Neural progenitor cell (in vitro differentiated cells): ENCODE results near the gene ZNF277. TPM values are rescaled to one million over a fixed set of nuclear protein-coding genes. Genes with fewer than 3 reads are reported as not detected.
A peak's percentile ranks its signal among the peaks of the same experiment; 100 is the strongest.
"Not testable (repeated sequence)": the region's sequence is repeated elsewhere in the genome, so short reads cannot be mapped to it uniquely, and the experiment has no call there.

Source experiments
- DNase-seq: peaks from one replicate; pipeline ENCODE4 v3.0.0-alpha.2; 2016; ENCODE audit warnings: low spot score
- H2AFZ ChIP-seq: fragments of 200-600 bp; sonication (generic); replicated peaks from 2 replicates; pipeline ENCODE4 v1.6.1; 2016; ENCODE audit warnings: antibody characterized with exemption
- H3F3A ChIP-seq: fragments of 200-600 bp; sonication (generic); 2 replicates; pipeline ENCODE4 v1.6.1; 2016; ENCODE audit warnings: antibody characterized with exemption, low read depth
- H3K27ac ChIP-seq: fragments of 200-600 bp; sonication (generic); 2 replicates; pipeline ENCODE4 v1.5.1; 2016; ENCODE audit warnings: mild to moderate bottlenecking
- H3K27me3 ChIP-seq: fragments of 200-600 bp; sonication (generic); 2 replicates; pipeline ENCODE4 v1.6.1; 2016; ENCODE audit warnings: mild to moderate bottlenecking, moderate library complexity
- H3K36me3 ChIP-seq: fragments of 200-600 bp; sonication (generic); 2 replicates; pipeline ENCODE4 v1.5.1; 2016
- H3K4me1 ChIP-seq: fragments of 200-600 bp; sonication (generic); 2 replicates; pipeline ENCODE4 v1.6.1; 2016; ENCODE audit warnings: mixed run types
- H3K4me2 ChIP-seq: fragments of 200-600 bp; sonication (generic); 2 replicates; pipeline ENCODE4 v1.6.1; 2016
- H3K4me3 ChIP-seq: fragments of 200-600 bp; sonication (generic); 2 replicates; pipeline ENCODE4 v1.5.1; 2016
- H3K79me2 ChIP-seq: fragments of 200-600 bp; sonication (generic); 2 replicates; pipeline ENCODE4 v1.6.1; 2016; ENCODE audit warnings: low read depth
- H3K9ac ChIP-seq: fragments of 200-600 bp; sonication (generic); 2 replicates; pipeline ENCODE4 v1.6.1; 2016
- H3K9me3 ChIP-seq: fragments of 200-600 bp; sonication (generic); 2 replicates; pipeline ENCODE4 v1.5.1; 2016; ENCODE audit warnings: low read depth
- H4K20me1 ChIP-seq: fragments of 200-600 bp; sonication (generic); 2 replicates; pipeline ENCODE4 v1.6.1; 2016; ENCODE audit warnings: low read depth
- H3K27ac Mint-ChIP-seq: 3 replicates; pipeline ENCODE4 v1.8.0; 2021; ENCODE audit warnings: mixed read lengths
- H3K27me3 Mint-ChIP-seq: 2 replicates; pipeline ENCODE4 v1.8.0; 2022; ENCODE audit warnings: low read depth, mild to moderate bottlenecking, inconsistent platforms, moderate library complexity, mixed read lengths; ENCODE audit not compliant: insufficient read depth
- H3K36me3 Mint-ChIP-seq: 3 replicates; pipeline ENCODE4 v1.8.0; 2021; ENCODE audit warnings: mixed read lengths
- H3K4me1 Mint-ChIP-seq: 3 replicates; pipeline ENCODE4 v1.8.0; 2021; ENCODE audit warnings: mixed read lengths
- H3K4me3 Mint-ChIP-seq: 3 replicates; pipeline ENCODE4 v1.8.0; 2021; ENCODE audit warnings: mild to moderate bottlenecking, moderate library complexity, mixed read lengths
- H3K9me3 Mint-ChIP-seq: 3 replicates; pipeline ENCODE4 v1.8.0; 2020; ENCODE audit warnings: mixed read lengths
- EZH2 ChIP-seq: fragments of 200-600 bp; sonication (generic); IDR thresholded peaks from 2 replicates; pipeline ENCODE4 v1.6.1; 2017; ENCODE audit warnings: antibody characterized with exemption, mild to moderate bottlenecking, moderate library complexity
- EZH2phosphoT487 ChIP-seq: fragments of 200-600 bp; sonication (generic); IDR thresholded peaks from 2 replicates; pipeline ENCODE4 v1.6.1; 2017; ENCODE audit warnings: antibody characterized with exemption
- total RNA-seq: library from RNA; depleted of rRNA; stranded (reverse); fragments of >200 nt; gene quantifications from 2 replicates; pipeline ENCODE4 v1.2.3, GENCODE V29; 2015; ENCODE audit warnings: low replicate concordance
- TF ChIP-seq, protein P1 (sequence below): fragments of 200-600 bp; sonication (generic); IDR thresholded peaks from 2 replicates; pipeline ENCODE4 v1.5.1; 2017; ENCODE audit warnings: antibody characterized with exemption, mild to moderate bottlenecking

The ZNF277 gene
- total RNA-seq, 1 donor from 2014 or later = 55.5 TPM

DNA sequence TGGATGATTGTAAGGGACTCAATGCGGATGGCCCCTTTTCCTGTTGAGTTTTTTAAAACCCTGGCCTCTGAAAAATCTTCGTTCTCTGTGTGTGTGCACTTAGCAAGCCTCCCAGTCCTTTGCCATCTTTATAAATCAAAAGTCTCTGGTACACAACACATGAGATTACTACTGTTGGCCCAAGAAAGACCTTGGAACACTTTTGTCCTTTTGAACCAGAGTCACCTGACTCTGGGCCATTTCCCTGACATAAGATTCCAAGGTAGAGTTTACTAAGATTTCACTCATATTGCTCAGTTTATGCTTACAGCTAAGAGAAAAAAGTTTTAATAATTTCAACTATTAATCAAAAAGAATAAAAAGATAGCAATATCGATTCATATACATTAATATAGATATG, 179.0 kb downstream of the ZNF277 start:
- Histone ChIP-seq H3K4me2 (no peak overlapping the region), H3K4me3 (no peak overlapping the region), H3K79me2 (no peaks in the 10 kb centered on the region), H3K9ac (no peak overlapping the region), H3K27me3 (no peaks in the 10 kb centered on the region), H3K36me3 (no peaks in the 10 kb centered on the region), H2AFZ (no peak overlapping the region), H3K27ac (no peak overlapping the region), H3K4me1 (no peaks in the 10 kb centered on the region), H3F3A (peaks cover 4% of the 10 kb centered on the region), H3K9me3 (no peaks in the 10 kb centered on the region), H4K20me1 (no peaks in the 10 kb centered on the region)
- peaks cover 2% of the 10 kb centered on the region for H3K27me3 Mint-ChIP-seq
- H3K4me3 Mint-ChIP-seq = no peak overlapping the region
- H3K36me3 Mint-ChIP-seq = no peaks in the 10 kb centered on the region
- no peaks in the 10 kb centered on the region for H3K9me3 Mint-ChIP-seq
- TF ChIP-seq EZH2phosphoT487 (no peak), EZH2 (no peak)
- DNase-seq = no peak
- no peak overlapping the region for H3K27ac Mint-ChIP-seq
- H3K4me1 Mint-ChIP-seq = no peaks in the 10 kb centered on the region

DNA sequence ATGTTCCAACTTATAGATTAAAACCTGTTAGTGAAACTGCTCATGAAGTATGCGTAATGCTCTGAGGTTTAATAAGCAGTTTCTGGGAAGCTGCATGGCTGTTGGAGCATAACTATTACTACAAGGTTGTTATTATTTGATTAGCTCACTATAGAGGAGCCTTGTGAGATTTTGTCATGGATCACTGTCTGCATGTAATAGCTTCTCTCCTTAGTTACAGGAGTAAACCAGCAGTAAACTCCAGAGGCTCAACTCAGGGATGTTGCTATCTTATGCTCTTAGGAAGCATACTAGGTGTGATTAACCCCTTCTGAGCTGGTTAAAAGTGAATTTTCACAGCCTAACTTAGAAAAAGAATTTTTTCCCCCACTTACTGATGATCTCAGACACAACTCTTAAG, 180.1 kb downstream of the ZNF277 start:
- H3K4me1 Mint-ChIP-seq = no peaks in the 10 kb centered on the region
- Histone ChIP-seq H2AFZ (no peak overlapping the region), H3F3A (peaks cover 11% of the 10 kb centered on the region), H3K4me1 (no peaks in the 10 kb centered on the region), H3K27me3 (no peaks in the 10 kb centered on the region), H3K9ac (no peak overlapping the region), H3K79me2 (no peaks in the 10 kb centered on the region), H3K4me2 (no peak overlapping the region), H4K20me1 (no peaks in the 10 kb centered on the region), H3K36me3 (no peaks in the 10 kb centered on the region), H3K4me3 (no peak overlapping the region), H3K27ac (no peak overlapping the region), H3K9me3 (no peaks in the 10 kb centered on the region)
- no peak for DNase-seq
- no peaks in the 10 kb centered on the region for H3K36me3 Mint-ChIP-seq
- H3K4me3 Mint-ChIP-seq = no peak overlapping the region
- H3K9me3 Mint-ChIP-seq = no peaks in the 10 kb centered on the region
- H3K27ac Mint-ChIP-seq = no peak overlapping the region
- TF ChIP-seq, protein P1, sequence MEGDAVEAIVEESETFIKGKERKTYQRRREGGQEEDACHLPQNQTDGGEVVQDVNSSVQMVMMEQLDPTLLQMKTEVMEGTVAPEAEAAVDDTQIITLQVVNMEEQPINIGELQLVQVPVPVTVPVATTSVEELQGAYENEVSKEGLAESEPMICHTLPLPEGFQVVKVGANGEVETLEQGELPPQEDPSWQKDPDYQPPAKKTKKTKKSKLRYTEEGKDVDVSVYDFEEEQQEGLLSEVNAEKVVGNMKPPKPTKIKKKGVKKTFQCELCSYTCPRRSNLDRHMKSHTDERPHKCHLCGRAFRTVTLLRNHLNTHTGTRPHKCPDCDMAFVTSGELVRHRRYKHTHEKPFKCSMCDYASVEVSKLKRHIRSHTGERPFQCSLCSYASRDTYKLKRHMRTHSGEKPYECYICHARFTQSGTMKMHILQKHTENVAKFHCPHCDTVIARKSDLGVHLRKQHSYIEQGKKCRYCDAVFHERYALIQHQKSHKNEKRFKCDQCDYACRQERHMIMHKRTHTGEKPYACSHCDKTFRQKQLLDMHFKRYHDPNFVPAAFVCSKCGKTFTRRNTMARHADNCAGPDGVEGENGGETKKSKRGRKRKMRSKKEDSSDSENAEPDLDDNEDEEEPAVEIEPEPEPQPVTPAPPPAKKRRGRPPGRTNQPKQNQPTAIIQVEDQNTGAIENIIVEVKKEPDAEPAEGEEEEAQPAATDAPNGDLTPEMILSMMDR = no peak
- TF ChIP-seq EZH2phosphoT487 (no peak), EZH2 (no peak)
- H3K27me3 Mint-ChIP-seq = peaks cover 2% of the 10 kb centered on the region

DNA sequence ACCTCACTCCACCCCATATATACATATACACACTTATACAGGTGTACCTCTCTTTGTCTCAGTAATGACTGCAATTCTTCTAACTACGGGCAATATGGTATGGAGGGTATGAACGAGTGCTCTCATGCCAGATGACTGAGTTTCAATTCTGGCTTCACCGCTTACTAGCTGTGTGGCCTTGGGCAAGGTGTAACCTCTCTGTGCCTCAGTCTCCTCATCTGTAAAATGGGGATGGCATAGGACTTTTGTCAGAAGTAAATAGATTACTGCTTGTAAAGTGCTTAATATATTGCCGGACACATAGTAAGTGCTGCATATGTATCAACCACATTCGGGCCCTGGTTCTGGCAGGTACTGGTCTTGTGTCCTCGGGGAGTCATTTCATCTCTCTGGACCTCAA, 183.7 kb downstream of the ZNF277 start:
- peaks cover 22% of the 10 kb centered on the region for H3F3A ChIP-seq
- no peak overlapping the region for H3K4me3 ChIP-seq
- Mint-ChIP-seq H3K4me1 (peaks cover 14% of the 10 kb centered on the region), H3K4me3 (no peak overlapping the region), H3K27me3 (peaks cover 8% of the 10 kb centered on the region), H3K36me3 (no peaks in the 10 kb centered on the region), H3K9me3 (no peaks in the 10 kb centered on the region), H3K27ac (no peak overlapping the region)
- H3K4me1 ChIP-seq = no peaks in the 10 kb centered on the region
- no peak for DNase-seq
- no peak overlapping the region for H3K4me2 ChIP-seq
- H3K36me3 ChIP-seq = no peaks in the 10 kb centered on the region
- TF ChIP-seq EZH2 (no peak), EZH2phosphoT487 (no peak)
- TF ChIP-seq, protein P1 = no peak
- no peaks in the 10 kb centered on the region for H3K79me2 ChIP-seq
- H3K9ac ChIP-seq = no peak overlapping the region
- H4K20me1 ChIP-seq = no peaks in the 10 kb centered on the region
- no peak overlapping the region for H3K27ac ChIP-seq
- H3K27me3 ChIP-seq = no peaks in the 10 kb centered on the region
- H2AFZ ChIP-seq = no peak overlapping the region
- H3K9me3 ChIP-seq = no peaks in the 10 kb centered on the region

DNA sequence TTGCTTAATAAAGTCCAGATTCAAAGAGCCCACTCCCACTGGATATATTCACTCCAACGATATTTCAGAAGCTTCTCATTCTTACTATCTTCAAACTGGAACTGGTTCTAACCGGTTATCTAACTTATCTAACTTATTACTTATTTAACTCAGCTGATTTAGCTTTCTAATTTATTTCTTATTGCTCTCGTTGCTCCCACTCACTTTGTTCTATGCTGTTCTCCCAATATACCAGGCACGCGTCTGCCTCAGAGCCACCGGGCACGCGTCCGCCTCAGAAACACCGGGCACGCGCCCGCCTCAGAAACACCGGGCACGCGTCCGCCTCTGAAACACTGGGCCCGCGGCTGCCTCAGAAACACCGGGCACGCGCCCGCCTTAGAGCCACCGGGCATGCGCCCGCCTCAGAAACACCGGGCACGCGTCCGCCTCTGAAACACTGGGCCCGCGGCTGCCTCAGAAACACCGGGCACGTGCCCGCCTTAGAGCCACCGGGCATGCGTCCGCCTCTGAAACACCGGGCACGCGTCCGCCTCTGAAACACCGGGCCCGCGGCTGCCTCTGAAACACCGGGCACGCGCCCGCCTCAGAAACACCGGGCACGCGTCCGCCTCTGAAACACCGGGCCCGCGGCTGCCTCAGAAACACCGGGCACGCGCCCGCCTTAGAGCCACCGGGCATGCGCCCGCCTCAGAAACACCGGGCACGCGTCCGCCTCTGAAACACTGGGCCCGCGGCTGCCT, 184.8 kb downstream of the ZNF277 start:
- H3K79me2 ChIP-seq, H3K9ac ChIP-seq, H3K36me3 Mint-ChIP-seq, H3K9me3 Mint-ChIP-seq, H3K27me3 ChIP-seq, H3K27ac ChIP-seq, H3K4me1 ChIP-seq, H3K36me3 ChIP-seq, H3K27me3 Mint-ChIP-seq, H3K9me3 ChIP-seq, H3K27ac Mint-ChIP-seq, H4K20me1 ChIP-seq, H2AFZ ChIP-seq: not testable (repeated sequence)
- DNase-seq = peak; percentile 59
- Histone ChIP-seq H3F3A (peaks cover 22% of the 10 kb centered on the region), H3K4me3 (peak overlapping the region; percentile 49), H3K4me2 (peak overlapping the region; percentile 75)
- peaks cover 14% of the 10 kb centered on the region for H3K4me1 Mint-ChIP-seq
- peak overlapping the region; percentile 78 for H3K4me3 Mint-ChIP-seq

DNA sequence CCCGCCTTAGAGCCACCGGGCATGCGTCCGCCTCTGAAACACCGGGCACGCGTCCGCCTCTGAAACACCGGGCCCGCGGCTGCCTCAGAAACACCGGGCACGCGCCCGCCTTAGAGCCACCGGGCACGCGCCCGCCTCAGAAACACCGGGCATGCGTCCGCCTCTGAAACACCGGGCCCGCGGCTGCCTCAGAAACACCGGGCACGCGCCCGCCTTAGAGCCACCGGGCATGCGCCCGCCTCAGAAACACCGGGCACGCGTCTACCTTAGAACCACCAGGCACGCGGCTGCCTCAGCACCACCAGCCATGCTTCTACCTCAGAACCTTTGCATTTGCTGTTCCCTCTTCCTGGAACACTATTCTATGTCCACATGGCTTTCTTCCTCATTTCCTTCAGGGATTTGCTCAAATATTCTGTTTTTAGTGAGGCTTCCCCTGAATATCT, 185.4 kb downstream of the ZNF277 start:
- Histone ChIP-seq H2AFZ (peak overlapping the region; percentile 91), H3K4me3 (peak overlapping the region; percentile 49), H3F3A (peaks cover 22% of the 10 kb centered on the region), H3K4me2 (peak overlapping the region; percentile 75)
- not testable (repeated sequence) for H3K79me2 ChIP-seq, H3K9me3 ChIP-seq, H3K27ac ChIP-seq, H3K36me3 Mint-ChIP-seq, H3K36me3 ChIP-seq, H3K9me3 Mint-ChIP-seq, H3K4me1 ChIP-seq, H3K27me3 Mint-ChIP-seq, H3K9ac ChIP-seq, H3K27me3 ChIP-seq, H4K20me1 ChIP-seq
- peak overlapping the region; percentile 88 for H3K27ac Mint-ChIP-seq
- DNase-seq = peak; percentile 81
- peaks cover 14% of the 10 kb centered on the region for H3K4me1 Mint-ChIP-seq
- H3K4me3 Mint-ChIP-seq = peak overlapping the region; percentile 87
